Stimulated activated CD4-positive, alpha-beta T cell treated with anti-CD3 and anti-CD28 coated beads, Interleukin-15, amount 100 ng/mL, for 1 hour (primary cell): Measurements from ENCODE around the gene HEATR1.
A peak's percentile ranks its signal among the peaks of the same experiment; 100 is the strongest.

Source experiments
- DNase-seq, 2 donors: peaks; one replicate each; pipeline ENCODE4 v3.0.0-alpha.2; 2020; ENCODE audit warnings: low read depth in 1 of 2, low spot score in 1 of 2

HEATR1 gene

GRCh38 chr1:236543065-236543669 is 61.1 kb downstream of the HEATR1 start:
- DNase-seq, result no peak

GRCh38 chr1:236541710-236542109 is 62.6 kb downstream of the HEATR1 start:
- no peak for DNase-seq

GRCh38 chr1:236540813-236541465 is 63.4 kb downstream of the HEATR1 start:
- DNase-seq, result no peak

GRCh38 chr1:236536540-236536939 is 67.8 kb downstream of the HEATR1 start:
- no peak for DNase-seq

- DNase-seq, result no peak
Observed at GRCh38 chr1:236535662-236536161, 68.6 kb downstream of the HEATR1 start.

- no peak for DNase-seq
Observed at GRCh38 chr1:236535190-236535589, 69.1 kb downstream of the HEATR1 start.

- DNase-seq, result no peak
Observed at GRCh38 chr1:236534151-236534651, 70.1 kb downstream of the HEATR1 start.

- no peak for DNase-seq
Observed at GRCh38 chr1:236532850-236533249, 71.5 kb downstream of the HEATR1 start.

GRCh38 chr1:236530959-236531358 is 73.4 kb downstream of the HEATR1 start:
- DNase-seq, result no peak

GRCh38 chr1:236530286-236530685 is 74.0 kb downstream of the HEATR1 start:
- DNase-seq, result no peak

GRCh38 chr1:236526079-236526478 is 78.2 kb downstream of the HEATR1 start:
- DNase-seq, result no peak

- DNase-seq, result no peak
Observed at GRCh38 chr1:236524895-236525184, 79.5 kb downstream of the HEATR1 start.

GRCh38 chr1:236524142-236524894 is 80.0 kb downstream of the HEATR1 start:
- DNase-seq, result peak; percentile 19 to 29

- peak; percentile 68 to 81 for DNase-seq
Observed at GRCh38 chr1:236523704-236524141, 80.6 kb downstream of the HEATR1 start, which contains the start of gene LGALS8. TSS of gene LGALS8 (plus strand) at chr1:236523982. CDS start at chr1:236526071, 2,089 bp downstream.

- DNase-seq, result no peak
Observed at GRCh38 chr1:236522937-236523703, 81.2 kb downstream of the HEATR1 start.

GRCh38 chr1:236520445-236521005 is 83.8 kb downstream of the HEATR1 start:
- DNase-seq, result no peak

- no peak for DNase-seq
Observed at GRCh38 chr1:236518322-236518721, 86.0 kb downstream of the HEATR1 start.

GRCh38 chr1:236516929-236517704 is 87.2 kb downstream of the HEATR1 start:
- DNase-seq, result no peak

GRCh38 chr1:236515443-236515958 is 88.8 kb downstream of the HEATR1 start:
- no peak for DNase-seq
